ENCODE data around the gene NFIC.
A peak's percentile ranks its signal among the peaks of the same experiment; 100 is the strongest.

The NFIC gene

DNA sequence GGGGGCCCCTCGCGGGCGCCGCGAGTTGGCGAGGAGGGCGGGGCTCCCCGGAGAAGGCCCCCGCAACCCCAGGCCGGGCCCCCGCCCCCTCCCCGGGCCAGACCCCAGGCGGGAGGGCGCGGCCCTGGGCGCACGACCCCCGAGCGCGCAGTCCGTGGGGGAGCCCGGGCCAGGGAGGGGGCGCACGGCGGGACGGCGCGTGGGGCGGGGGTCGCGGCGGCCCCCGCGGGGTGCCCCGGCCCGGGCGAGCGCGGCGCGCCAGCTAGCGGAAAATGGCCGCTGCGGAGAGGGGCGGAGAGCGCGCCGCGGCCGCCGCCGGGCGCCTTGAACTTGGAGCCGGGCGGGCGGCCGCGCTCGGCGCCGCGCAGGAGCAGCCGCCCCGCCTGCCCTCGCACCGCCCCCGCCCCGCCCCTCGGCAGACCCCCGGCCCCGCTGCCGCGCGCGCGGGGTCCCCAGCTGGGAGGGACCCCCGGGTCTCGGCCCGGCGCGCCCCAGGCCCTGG, 6.4 kb upstream of the NFIC start:
- no peak for DNase-seq

DNA sequence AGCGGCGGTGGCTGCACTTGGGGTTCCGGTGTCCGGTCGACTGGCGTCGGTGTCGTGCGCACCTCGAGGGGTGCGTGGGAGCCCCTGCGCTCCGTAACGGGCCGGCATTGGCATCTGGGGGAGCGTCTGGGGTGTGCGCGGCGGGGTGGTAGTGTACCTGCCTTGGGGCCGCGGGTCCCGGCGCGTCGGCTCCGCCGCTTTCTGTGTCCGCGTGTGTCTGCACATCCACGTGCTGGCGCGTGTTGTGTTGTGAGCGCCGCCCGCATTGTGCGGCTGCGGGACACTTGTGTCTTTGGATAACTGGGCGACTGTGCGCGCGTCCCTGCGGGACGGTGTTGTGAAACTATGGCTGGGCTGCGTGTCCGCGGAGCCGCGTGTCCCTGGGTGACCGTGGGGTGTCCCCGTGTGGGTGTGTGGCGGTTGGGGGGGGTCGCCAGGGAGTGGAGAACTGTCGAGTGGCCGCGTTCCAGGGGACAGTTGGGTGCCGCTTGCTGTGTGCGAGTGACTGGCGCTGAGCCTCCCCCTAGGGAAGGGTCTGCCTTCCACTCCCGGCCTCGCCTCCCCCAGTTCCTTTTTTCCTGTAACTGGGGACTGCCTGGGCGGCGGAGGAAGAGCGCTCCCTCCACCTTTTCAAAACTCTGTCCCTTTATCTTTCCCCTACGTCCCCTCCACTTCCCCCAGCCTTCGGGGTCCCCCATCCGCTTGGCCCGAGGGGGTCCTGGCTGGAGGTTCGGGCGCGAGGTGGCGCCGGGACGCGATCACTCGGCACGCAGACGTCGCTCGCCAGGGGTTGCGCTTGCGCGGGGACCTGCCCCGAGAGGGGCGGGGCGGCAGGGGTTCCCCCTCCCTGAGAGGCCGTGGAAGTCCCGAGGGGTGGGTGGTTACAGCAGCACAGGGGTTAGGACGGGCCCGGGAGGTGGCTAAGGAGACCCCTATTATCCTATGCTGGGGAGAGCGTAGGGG, 5.7 kb upstream of the NFIC start:
- DNase-seq: peak; percentile 72

DNA sequence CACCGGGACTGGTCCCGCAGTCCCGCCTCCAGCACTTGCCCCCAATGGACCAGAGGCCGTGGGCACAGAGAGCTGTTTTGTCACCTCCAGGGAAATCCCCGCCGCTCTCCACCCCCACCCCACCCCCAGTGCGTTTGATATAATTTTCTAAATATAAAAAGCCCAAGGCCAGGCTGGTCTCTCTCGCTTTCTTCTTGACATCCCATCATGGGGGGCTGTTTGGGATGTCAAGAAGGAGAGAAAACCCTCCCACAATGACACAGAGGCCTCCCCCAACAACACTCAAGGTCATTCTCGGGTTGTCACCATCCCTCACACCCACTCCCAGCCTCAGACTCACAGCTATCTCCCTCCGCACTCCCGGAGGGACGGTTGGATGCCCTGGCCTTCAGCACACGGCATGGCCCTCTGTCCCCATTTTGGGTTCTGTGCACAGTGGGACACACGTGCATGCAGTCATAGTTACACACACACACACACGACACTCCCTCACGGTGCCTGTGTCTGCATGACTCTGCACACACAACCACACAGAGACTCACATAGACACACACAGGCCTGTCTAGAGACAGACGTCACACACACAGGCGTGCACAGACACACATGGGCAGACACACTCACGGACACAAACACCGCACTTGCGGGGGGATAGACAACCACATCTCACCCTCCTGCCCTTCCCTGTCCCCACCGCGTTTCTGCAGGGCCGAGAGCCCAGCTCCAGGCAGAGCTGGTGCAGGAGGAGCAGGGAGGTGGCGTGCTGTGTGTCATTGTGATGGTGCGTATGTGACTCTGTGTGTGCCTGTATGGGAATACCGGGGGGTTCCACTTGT, 4.8 kb upstream of the NFIC start:
- DNase-seq: no peak

DNA sequence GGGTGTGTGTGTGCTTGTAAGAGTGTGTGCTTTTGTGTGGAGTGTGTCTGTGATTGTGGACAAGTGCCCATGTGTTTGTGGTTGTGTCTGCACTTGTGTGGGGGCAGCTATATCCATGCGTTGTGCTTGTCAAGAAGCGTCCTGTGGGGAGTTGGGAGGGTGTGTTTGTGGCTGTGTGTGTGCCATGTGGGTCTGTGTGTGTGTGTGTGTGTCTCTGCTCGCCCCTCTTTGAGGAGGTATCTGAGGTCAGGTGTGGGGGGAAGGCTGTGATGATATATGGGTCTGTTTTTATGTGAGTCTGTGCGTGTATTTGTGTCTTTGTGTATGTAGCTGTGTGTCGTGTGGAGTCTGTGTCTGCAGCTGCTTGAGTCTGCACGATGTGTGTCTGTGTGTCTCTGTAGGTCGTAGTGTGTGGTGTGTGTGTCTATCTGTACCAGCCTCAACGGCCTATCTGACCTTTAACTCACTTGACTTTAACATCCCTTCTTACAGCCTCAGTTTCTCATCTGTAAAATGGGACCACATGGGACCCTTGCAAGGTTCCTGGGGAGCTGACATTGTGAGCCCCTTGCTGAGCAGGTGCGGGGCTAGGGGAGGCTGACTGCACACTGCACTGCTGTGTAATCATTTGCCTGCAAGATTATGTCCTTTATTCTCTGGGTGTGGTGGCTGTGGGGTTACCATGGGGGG, 4.0 kb upstream of the NFIC start:
- no peak for DNase-seq

DNA sequence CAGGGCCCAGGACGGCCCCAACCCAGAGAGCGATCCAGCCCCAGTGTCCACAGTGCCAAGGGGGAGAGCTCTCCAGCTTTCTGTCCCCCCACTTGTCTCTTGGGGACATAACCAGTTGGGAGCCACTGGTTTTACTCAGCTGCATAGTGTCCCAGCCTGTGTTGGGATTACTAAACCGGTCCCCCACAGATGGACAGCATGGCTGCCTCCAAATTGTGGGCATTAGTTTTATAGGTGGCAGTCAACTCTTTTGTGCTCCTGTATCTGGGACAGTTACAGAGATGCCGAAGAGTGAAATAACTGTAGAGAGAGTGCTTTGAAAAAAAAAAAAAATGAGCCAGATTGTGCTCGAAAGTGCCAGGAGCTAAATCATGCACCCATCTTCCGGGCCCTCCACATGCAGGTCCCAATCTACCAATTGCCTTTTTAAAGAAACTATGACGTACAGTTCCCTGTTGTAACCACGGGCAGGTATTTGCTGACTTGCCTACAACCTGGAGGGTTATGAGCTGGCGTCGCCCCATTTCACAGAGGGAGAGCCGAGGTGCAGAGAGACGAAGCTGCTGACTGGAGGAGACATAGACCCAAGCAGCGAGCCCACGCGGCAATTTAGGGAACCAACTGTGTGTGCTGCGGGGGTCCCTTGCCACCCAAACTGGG, 2.4 kb upstream of the NFIC start:
- no peak for DNase-seq

DNA sequence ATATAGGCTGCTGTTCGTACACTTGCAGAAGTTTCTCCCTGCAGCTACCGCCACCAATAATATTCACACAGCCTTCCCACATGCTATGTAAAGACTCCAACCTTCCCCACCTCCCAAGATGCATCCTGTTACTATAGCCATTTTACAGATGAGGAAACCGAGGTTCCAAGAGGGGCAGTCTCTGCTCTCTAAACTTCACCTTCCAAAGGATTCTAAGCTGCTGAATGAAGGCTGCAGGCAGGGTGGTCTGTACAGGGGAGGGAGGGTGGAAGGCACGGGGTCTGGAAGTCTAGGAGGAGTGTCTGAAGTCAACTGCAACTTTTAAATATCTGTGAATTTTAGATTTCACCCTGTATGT, 1.9 kb upstream of the NFIC start:
- DNase-seq: peak; percentile 23

DNA sequence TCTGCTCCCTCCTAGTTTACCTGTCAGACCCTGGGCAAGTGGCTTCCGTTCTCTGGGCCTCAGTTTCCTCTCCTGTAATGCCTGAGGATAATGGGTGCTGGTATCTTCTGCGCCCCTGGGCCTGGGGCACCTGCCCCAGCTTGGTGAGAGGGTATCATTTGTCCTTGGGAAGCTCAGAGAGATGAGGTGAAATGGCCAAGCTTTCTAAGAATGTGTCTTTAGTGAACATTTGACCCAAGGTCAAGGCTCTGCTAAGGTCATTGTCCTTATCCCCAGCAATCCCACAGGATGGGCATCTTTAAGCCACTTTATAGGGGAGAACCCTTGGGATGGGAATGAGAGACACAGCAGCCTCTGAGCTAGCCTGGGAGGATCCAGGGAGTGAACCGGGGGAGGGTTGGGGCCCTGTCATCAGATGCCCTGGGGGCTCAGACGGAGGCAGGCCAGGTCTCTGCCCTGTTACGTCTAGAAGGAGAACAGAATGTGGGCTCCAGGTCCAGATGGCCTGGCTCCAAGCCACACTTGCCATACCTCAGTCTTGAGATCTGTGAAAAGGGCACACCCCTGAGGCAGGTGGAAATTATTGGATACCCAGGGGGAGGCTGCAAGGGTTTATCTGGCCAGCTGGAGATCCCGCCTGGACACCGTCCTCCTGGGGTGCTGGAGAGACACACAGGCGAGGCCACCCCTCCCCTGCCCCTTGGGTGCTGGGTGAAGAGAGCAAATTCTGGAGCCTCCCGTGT, 1.1 kb upstream of the NFIC start:
- DNase-seq: no peak

DNA sequence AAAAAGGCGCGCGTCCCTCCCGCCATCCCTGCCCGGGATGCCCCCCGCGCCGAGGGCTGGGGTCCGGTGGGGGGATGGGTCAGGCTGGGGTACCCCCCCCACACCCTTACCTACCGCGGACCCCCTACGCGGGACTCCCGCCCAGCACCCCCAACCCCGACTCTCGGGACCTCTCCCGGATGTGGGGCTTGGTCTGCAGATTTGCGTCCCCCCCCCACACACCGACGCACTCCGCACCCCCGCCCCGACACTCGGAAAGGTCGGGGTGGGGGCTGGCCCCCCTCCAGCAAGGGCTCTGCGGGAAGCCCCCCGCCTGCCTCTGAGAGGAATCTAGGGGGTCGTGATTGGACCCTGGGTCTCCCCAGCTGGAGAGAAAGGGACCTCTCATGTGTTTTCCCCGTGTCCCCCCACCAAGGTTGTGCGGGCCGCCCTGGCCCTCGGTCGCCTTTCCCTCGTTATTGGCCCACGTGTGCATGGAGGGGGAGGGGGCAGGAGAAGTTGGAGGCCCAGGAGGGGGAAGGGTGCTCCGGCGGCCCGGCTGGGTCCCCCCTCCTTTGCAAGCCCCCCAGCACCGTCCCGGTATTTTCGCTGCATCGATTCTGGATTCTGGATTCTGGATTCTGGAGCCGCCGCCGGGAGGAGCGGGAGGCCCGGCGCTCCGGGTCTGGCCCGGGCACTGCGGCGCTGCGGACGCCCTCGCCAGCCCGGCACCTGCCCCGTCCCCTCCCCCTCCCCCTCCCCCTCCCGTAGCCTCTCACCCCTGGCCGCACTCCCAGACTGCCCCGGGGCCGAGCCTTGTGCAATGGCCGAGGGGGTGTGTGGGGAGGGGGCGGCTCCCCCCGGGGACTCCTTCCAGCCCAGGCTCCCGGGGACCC, 607 bp downstream of the NFIC start:
- peak; percentile 56 for DNase-seq

DNA sequence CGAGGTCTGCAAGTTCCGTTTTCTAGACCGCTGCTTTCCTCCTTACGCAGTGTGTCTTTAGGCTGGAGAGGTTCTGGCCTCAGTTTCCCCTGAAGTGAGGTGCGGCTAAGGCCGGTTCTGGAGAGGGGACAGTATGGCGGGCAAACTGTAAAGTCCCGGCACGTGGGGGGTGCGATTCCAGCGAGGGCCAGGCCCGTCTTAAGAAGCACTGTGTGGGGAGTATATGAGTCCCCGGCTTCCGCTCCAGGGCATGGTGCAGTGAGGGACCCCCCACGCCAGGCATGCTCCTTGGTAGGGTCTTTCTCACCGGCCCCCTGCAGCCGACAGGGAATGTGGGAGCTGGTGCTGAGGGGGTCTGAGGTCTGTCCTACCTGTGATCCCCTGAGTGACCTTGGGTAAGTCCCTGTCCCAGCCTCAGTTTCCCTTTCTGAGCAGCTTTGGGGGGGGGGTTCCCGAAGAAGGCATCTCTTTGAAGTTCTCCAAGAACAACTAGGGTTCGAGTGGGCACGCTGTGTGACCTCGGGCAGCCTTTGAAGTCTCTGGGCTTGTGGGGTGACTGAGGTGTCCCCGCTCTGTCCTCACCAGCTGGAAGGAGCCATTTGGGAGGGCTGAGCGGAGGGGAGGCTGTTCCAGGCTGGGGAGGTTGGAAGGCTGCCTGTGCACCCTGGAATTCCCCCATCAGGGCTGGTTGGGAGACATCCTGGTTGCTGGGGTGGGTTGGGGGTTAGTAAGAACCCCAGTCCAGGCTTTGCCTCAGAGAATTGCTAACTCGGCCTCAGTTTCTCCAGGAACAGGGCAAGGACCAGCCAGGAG, 1.5 kb downstream of the NFIC start:
- no peak for DNase-seq

DNA sequence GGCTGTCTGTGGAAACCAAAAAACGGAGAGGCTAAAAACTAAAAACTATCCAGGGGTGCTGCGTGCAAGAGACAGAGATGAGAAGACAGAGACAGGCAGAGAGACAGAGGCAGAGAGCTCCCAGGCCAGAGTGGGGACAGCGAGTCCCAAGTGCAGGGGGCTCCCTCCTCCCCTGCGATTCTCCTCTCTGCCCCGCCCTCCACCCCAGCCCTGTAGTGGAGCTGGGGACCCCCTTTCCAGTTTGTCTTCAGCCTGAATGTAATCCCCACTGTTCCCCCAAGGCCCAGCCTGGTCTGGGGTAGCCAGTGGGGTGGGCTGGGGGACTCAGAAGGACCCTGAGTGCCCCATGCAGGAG, 2.0 kb downstream of the NFIC start:
- no peak for DNase-seq

DNA sequence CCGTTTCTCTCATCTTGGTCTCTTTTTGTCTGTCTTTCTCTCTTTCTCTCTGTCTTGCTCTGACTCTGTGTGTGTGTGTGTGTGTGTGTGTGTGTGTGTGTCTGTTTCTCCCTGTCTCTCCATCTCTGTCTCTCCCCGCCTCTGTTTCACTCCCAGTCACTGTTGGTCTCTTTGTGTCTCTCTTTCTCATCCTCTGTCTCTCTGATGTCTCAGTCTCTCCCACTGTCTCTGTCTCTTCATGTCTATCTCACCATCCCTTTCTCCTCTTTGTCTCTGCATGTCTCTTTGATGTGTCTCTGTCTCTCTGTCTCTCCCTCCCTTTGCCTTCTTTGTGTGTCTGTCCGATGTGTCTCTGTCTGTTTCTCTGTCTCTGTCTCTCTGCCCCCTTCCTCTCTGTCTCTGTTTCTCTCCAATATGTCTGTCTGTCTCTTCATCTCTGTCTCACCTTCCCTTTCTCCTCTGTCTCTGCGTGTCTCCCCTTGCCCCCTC, 2.5 kb downstream of the NFIC start:
- no peak for DNase-seq

DNA sequence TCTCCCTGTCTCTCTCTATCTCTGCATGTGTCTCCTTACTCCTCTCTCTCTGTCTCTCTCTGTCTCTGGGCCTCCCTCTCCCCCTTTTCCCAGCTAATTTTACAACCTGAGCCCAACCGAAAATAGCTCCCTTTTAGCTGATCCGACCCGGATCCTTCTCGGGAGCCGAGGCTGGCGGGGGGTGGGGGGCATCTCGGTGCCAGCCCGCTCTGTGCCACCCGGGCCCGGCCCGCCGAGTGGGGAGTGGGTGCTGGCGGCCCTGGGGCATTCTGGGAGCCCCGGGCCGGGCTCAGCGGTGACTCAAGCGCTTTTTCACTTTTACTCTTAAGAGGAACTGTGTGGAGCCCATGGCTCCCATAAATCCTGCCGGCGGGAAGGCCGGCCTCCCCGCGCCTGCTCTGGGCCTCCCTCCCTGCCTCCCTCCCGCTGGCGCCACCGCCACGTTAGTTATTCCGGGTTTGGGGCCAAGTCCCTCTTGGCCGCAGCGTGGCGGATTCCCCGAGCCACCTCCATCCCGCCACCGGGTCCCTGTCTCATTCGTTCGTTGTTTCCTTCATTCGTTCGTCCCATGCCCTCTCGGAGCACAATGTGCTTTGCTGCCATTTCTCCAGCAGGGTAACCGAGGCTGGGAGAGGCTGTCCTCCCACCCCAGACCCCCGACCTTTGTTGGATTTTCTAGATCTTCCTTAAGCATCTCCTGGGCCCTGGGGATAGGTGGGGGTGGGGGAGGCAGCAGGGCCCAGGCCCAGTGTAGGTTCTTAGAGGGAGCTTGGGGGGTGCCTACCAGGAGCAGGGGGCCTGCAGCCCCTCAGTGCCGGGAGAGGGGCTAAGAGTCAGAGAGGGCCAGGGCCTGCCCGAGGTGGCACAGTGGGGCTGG, 3.2 kb downstream of the NFIC start:
- no peak for DNase-seq

DNA sequence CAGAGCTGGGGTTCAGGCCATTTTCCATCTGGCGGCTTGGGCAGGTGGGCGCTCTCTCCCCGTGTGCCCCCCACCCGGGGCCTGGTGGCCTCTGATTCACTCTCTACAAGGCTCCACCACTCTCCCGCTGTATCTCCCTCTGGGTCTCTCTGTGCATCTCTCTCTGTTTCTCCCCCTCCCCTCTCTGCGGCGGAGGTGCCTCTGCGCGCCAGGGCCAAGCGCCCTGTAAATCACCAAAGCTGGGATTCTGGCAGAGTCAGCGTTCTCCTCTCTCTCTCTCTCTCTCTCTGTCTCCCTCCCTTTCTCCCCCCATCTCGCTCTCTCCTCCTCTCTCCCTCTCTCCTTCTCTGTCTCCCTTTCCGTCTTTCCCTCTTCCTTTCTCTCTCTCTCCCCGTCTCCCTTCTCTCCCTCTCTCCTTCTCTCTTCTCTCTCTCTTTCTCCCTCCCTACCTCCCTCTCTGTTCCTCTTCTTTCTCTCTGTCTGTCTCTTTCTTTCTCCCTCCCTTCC, 3.9 kb downstream of the NFIC start:
- DNase-seq: no peak

DNA sequence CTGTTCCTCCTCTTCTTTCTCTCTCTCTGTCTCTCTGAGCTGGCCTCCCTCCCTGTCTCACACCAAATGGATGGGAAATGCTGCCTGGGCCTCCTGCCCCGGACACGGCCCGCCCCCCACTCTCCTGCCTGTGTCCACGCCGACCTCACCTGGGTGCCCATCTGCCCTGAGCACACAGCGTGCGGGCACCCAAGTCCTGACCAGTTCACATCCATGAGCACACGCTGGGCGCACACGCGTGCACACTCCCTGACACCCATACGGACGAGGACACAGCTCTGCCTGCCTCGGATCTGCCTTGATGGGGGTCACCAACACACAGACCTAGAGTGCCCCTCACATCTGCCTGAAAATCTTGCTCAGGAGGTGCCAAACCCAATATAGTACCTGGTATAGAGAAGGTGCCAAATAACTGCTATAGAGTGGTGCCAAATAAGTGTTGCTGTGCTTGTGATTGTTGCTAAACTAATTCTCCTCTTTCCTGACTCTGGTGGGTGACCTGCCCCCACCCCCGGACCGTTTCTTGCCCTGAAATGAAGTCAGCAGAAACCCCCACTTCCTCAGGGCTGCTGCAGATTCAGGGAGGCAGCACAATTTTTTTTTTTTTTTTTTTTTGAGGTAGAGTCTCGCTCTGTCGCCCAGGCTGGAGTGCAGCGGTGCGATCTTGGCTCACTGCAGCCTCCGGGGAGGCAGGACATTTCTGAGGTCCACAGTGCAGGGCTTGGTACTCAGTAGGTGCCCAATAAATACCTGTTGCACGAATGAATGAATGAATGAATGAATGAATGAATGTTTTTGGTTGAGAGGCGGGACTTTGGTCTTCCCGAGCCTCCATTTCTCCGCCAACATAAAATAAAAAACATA, 4.6 kb downstream of the NFIC start:
- no peak for DNase-seq

DNA sequence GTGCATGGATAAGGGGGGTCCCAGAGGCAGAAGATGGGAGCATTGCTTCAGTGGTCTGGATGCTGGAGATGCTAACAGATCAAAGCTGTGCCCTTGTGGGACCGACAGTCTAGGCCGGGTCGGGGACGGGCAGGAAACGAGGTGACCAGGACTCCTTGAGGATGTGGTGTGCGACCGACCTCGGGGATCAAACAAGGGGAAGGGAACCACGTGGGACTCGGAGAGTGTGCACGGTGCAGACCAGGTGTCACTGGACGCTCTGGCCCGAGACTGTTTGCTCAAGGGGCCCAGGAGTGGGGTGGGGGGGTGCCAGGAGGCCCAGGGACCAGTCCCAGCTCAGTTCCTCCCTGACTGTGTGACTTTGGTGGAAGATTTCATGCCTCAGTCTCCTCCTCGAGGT, 6.0 kb downstream of the NFIC start:
- no peak for DNase-seq

DNA sequence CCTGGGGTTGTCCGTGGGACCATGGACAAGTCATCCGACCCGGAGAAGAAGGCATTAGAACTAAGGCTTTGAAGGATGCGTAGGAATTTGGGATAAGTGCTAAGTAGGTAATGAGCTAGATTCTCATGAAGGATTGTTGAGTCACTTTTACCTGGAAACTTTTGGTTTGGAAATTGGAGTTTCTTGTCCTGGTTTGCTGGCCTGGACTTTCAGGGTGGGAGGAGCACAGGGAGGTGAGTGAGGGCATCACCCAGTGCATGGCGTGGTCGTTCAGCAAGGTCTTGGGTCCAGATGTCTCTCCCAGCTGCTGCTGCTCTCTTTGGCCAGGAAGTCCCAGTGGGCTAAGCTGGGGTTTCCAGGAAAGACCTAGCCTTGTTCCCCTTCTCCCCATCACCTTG, 7.6 kb downstream of the NFIC start:
- DNase-seq: no peak

DNA sequence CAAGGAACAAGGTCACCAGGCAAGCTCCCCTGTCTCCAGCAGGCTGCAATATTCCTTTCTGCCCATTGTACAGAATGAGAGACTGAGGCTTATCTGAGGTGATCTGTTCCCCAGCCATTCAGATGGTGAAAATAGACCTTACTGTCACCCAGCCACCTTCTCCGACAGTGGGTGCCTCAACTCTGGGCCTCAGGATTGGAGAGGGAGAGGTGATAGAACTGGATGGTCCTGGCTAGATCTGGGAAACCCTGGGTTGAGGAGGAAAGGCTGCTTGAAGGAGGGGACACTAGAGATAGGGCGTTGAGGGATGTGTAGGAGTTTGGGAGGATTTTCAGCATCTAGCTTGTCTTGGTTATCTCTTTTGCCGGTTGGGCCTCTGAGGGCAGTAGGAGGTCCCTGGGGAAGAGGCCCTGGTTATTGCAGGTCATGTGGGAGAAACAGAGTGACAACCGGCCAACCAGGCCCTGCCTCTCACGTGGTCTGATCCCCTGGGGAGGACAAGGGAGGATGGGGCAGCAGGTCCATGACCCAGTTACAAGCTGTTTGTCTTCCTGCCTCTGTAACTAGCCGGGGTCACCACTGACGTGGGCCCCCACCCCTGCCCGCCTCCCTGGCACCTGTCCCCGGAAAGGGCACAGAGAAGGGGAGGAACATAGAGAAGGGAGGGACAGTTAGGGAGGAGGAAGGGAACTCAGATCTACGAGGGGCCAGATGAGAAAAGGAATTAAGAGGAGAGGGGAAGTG, 8.2 kb downstream of the NFIC start:
- no peak for DNase-seq
